GM19239 (cell line): ENCODE results near the gene ATOH1.
A peak's percentile ranks its signal among the peaks of the same experiment; 100 is the strongest.

Experiments used
- DNase-seq: peaks from one replicate; pipeline ENCODE4 v3.0.0; 2011; ENCODE audit warnings: low spot score; ENCODE audit not compliant: insufficient read length
- FAIRE-seq: peaks from 2 replicates; lab custom pipeline; 2011; peaks lifted over from hg19 to GRCh38; lab: Jason Lieb, UNC

ATOH1 gene

GRCh38 chr4:93828332-93828994 is at the start of gene ATOH1:
Gene ATOH1 (plus strand): TSS chr4:93828753. CDS start chr4:93828927, 174 bp downstream.
- no peak for FAIRE-seq
- DNase-seq = no peak

- DNase-seq = no peak
Observed at GRCh38 chr4:93779228-93779627, 49.3 kb upstream of the ATOH1 start.

DNA sequence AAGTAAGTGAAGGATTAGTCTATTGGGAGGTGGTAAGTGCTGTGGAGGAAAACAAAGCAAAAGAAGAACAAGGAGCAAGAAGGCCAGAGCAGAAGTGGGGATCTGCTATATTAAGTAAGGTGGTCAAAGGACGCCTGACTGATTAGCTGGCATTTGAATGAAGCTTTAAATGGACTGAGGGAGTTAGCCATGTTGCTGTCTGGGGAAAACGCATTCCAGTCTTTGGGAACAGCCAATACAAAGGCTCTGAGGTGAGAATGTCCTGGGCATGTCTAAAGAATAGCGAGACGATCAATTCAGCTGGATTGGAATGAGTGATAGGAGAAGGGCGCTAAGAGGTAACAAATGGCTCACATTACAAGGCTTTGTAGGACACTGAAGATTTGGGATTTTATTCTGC is 48.5 kb upstream of the ATOH1 start:
- DNase-seq (no peak), FAIRE-seq (no peak)

More at GRCh38 chr4:93779228-93779627, 49.3 kb upstream of the ATOH1 start:
- no peak for FAIRE-seq

- FAIRE-seq = no peak
- no peak for DNase-seq
Observed at GRCh38 chr4:93781198-93781597, 47.4 kb upstream of the ATOH1 start.

GRCh38 chr4:93786149-93786548 is 42.4 kb upstream of the ATOH1 start:
- DNase-seq = no peak
- no peak for FAIRE-seq

- no peak for FAIRE-seq
- no peak for DNase-seq
Observed at GRCh38 chr4:93788712-93789111, 39.8 kb upstream of the ATOH1 start.

- peak; percentile 75 for FAIRE-seq
Observed at GRCh38 chr4:93791570-93792195, 36.9 kb upstream of the ATOH1 start.

GRCh38 chr4:93802045-93802444 is 26.5 kb upstream of the ATOH1 start:
- DNase-seq (no peak), FAIRE-seq (no peak)

More at GRCh38 chr4:93791570-93792195, 36.9 kb upstream of the ATOH1 start:
- peak; percentile 23 for DNase-seq

DNA sequence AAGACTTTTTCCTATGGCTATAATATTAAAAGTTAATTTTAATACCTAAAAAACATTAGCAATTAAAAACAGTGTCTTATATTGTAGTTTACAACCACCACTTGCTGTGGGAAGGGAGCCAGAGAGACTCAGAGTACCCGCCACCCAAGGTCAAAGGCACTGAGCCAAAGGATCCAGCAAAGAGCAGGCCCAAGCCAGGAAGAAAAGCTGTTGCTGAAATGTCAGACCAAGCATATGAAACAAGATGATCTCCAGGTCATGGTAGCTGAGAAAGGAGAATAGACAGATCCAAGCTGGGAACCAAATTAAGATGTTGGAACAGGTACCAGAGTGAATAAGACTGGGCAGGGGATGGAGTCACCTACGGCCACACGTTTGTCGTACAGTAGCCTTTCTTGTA is 18.8 kb upstream of the ATOH1 start:
- FAIRE-seq = no peak
- DNase-seq = no peak

DNA sequence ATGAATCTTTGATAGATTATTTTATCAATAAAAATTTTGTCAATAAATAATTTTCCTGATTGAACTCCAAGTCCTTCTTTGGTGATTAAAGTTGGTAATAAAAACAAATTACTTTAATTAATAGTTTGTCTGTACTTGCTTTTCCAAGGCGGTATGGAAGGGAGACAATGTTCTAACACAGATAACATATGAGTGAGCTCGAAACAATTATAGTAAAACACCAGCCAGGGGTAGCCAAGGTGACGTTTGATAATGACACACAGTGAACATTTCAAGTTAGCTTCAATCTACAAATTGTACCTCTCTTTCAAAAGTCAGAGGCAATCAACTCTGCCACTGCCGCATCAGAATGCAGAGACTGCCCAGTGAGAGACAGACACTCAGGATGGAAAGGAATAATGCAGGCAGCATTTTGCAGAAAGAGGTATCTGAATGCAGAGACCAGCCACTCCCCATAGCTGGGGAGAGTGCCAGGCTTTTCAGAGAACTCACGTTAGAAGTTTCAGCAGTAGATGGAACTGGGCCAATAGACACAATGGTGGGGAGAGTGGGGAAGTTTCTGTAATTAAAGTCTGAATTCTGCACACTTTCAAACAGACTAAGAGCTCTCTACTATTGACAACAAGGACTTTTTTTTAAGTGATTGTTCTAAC is 18.1 kb upstream of the ATOH1 start:
- no peak for DNase-seq
- no peak for FAIRE-seq

- DNase-seq (no peak), FAIRE-seq (no peak)
Observed at GRCh38 chr4:93813092-93813491, 15.5 kb upstream of the ATOH1 start.

GRCh38 chr4:93814141-93814540 is 14.4 kb upstream of the ATOH1 start:
- FAIRE-seq = no peak
- DNase-seq = no peak

GRCh38 chr4:93814722-93815121 is 13.8 kb upstream of the ATOH1 start:
- DNase-seq = no peak
- no peak for FAIRE-seq

DNA sequence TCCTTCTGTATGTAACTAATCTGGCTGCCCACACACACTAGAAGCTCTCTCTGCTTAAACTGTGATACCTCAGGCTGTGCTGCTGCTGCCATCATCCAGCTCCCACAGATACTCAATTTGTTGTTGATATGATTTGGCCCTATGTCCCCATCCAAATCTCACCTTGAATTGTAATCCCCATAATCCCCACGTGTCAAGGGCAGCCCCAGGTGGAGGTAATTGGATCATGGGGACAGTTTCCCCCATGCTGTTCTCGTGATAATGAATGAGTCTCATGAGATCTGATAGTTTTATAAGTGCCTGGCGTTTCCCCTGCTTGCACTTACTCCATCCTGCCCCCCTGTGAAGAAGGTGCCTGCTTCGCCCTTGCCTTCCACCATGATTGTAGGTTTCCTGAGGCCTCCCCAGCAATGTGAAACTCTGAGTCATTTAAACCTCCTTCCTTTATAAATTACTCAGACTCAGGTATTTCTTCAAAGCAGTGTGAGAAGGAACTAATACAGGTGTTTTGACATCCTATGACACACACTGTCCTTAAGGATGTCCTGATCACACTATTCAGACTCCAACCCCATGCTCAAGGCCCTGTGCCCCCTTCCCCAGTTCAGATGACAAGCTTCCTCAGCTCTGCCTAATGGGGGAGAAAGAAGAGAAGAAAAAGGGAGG is 2.9 kb upstream of the ATOH1 start:
- DNase-seq = no peak
- no peak for FAIRE-seq

- DNase-seq (no peak), FAIRE-seq (no peak)
Observed at GRCh38 chr4:93827272-93827947, 1.1 kb upstream of the ATOH1 start.

DNA sequence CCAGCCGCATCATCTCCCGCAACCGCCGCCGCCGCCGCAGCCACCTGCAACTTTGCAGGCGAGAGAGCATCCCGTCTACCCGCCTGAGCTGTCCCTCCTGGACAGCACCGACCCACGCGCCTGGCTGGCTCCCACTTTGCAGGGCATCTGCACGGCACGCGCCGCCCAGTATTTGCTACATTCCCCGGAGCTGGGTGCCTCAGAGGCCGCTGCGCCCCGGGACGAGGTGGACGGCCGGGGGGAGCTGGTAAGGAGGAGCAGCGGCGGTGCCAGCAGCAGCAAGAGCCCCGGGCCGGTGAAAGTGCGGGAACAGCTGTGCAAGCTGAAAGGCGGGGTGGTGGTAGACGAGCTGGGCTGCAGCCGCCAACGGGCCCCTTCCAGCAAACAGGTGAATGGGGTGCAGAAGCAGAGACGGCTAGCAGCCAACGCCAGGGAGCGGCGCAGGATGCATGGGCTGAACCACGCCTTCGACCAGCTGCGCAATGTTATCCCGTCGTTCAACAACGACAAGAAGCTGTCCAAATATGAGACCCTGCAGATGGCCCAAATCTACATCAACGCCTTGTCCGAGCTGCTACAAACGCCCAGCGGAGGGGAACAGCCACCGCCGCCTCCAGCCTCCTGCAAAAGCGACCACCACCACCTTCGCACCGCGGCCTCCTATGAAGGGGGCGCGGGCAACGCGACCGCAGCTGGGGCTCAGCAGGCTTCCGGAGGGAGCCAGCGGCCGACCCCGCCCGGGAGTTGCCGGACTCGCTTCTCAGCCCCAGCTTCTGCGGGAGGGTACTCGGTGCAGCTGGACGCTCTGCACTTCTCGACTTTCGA is 654 bp downstream of the ATOH1 start:
- DNase-seq (no peak), FAIRE-seq (no peak)

- no peak for DNase-seq
- FAIRE-seq = no peak
Observed at GRCh38 chr4:93829820-93830687, 1.5 kb downstream of the ATOH1 start.

- peak; percentile 54 for FAIRE-seq
Observed at GRCh38 chr4:93831716-93832496, 3.4 kb downstream of the ATOH1 start.

More at GRCh38 chr4:93831716-93832496, 3.4 kb downstream of the ATOH1 start:
- no peak for DNase-seq
